GM13977 (cell line): Measurements from ENCODE around the gene TP53TG5.

Experiments
- DNase-seq: peaks from one replicate; pipeline ENCODE4 v3.0.0; 2012; ENCODE audit warnings: low spot score
- in situ Hi-C: fragments of 300-500 bp; cut with MboI; formaldehyde crosslinking; loops from one replicate; pipeline ENCODE4 v1.12.0; 2022; ENCODE audit warnings: low sequenced_read_pairs, low pct_unique_long_range_greater_than_20kb, mixed read lengths, inconsistent platforms; ENCODE audit not compliant: unreplicated experiment
- TF ChIP-seq, protein P1 (sequence below): IDR thresholded peaks from 2 replicates; pipeline ENCODE4 v1.5.1; 2012; ENCODE audit warnings: mild to moderate bottlenecking, control low read depth; ENCODE audit not compliant: insufficient read depth; ENCODE audit errors: extremely low read depth, missing control alignments

Gene TP53TG5

DNA sequence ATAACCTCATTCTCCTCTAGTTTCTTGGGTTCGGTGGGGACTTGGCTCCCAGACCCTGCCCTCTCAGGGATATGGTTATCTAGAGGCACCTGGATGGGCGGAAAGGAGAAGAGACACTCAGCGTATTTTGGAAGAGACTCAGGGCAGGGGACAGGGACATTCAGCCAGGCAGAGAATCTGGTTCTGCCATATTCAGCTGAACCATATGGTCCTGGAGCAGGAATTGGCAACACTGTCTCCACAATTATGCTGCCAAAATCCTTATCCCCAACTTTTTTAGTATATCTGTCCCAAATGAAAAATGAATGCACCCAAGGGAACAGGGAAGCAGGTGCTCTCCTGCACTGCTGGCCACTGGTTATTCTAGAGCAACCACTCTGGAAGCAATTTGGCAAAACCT, 47.6 kb downstream of the TP53TG5 start:
- in situ Hi-C loops, result no loop called here
- DNase-seq, result no peak
- TF ChIP-seq, protein P1, sequence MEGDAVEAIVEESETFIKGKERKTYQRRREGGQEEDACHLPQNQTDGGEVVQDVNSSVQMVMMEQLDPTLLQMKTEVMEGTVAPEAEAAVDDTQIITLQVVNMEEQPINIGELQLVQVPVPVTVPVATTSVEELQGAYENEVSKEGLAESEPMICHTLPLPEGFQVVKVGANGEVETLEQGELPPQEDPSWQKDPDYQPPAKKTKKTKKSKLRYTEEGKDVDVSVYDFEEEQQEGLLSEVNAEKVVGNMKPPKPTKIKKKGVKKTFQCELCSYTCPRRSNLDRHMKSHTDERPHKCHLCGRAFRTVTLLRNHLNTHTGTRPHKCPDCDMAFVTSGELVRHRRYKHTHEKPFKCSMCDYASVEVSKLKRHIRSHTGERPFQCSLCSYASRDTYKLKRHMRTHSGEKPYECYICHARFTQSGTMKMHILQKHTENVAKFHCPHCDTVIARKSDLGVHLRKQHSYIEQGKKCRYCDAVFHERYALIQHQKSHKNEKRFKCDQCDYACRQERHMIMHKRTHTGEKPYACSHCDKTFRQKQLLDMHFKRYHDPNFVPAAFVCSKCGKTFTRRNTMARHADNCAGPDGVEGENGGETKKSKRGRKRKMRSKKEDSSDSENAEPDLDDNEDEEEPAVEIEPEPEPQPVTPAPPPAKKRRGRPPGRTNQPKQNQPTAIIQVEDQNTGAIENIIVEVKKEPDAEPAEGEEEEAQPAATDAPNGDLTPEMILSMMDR, result no peak

DNA sequence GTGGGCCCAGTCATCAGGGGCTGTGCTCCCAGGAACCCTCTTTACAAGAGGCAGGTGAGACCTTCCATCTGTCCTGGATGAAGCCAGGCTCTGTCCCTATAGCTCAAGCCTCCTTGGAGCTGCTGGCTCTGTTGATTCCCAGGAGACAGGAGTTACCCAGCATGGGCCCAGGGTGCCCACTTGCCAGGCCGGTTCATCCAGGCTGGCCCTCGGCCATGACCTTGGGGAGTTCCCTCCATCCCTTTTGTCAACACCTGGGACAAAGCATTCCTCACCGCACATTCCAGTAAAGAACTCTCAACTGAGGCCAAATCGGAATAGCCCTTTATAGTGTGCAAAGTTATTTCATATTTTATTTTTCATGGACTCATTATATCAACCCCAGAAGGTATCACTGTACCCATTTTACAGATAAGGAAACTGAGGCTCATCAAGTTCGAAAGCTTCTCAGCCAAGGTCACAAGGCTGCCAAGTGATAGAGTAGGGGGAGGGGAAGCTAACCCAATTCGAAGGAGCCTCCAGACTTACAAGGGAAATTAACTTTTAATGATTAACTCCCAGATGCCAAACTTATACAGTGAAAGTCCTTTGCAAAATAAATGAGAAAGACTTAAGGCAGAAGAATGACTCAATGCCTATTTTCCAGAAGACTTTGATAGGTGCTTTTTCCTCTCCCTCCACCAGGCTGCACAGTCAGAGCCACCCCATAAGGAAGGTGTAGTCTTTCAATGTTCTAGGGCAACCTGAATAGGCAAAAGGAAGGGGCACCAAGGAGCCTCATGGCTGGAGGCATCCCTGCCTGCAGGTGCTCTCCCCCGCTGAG, 48.4 kb downstream of the TP53TG5 start:
- TF ChIP-seq, protein P1, result no peak
- in situ Hi-C loops, result no loop called here
- no peak for DNase-seq

- TF ChIP-seq, protein P1, result no peak
- in situ Hi-C loops, result no loop called here
- no peak for DNase-seq
These were observed 49.7 kb downstream of the TP53TG5 start for GRCh38 chr20:45328451-45328850.

- no peak for DNase-seq
- TF ChIP-seq, protein P1, result no peak
- in situ Hi-C loops, result no loop called here
These were observed 52.8 kb downstream of the TP53TG5 start for GRCh38 chr20:45325371-45325770.

GRCh38 chr20:45323731-45324130, 54.4 kb downstream of the TP53TG5 start:
- no peak for DNase-seq
- TF ChIP-seq, protein P1, result no peak
- in situ Hi-C loops, result no loop called here

GRCh38 chr20:45322952-45323383, 55.2 kb downstream of the TP53TG5 start:
- in situ Hi-C loops, result no loop called here
- no peak for DNase-seq
- TF ChIP-seq, protein P1, result peak; percentile 46
